HPDE6-E6E7 (cell line): ENCODE data around the gene DCXR.

Source experiments
- DNase-seq: peaks from one replicate; pipeline ENCODE4 v3.0.0; 2011; ENCODE audit warnings: missing footprints; ENCODE audit errors: extremely low spot score

Gene DCXR

DNA sequence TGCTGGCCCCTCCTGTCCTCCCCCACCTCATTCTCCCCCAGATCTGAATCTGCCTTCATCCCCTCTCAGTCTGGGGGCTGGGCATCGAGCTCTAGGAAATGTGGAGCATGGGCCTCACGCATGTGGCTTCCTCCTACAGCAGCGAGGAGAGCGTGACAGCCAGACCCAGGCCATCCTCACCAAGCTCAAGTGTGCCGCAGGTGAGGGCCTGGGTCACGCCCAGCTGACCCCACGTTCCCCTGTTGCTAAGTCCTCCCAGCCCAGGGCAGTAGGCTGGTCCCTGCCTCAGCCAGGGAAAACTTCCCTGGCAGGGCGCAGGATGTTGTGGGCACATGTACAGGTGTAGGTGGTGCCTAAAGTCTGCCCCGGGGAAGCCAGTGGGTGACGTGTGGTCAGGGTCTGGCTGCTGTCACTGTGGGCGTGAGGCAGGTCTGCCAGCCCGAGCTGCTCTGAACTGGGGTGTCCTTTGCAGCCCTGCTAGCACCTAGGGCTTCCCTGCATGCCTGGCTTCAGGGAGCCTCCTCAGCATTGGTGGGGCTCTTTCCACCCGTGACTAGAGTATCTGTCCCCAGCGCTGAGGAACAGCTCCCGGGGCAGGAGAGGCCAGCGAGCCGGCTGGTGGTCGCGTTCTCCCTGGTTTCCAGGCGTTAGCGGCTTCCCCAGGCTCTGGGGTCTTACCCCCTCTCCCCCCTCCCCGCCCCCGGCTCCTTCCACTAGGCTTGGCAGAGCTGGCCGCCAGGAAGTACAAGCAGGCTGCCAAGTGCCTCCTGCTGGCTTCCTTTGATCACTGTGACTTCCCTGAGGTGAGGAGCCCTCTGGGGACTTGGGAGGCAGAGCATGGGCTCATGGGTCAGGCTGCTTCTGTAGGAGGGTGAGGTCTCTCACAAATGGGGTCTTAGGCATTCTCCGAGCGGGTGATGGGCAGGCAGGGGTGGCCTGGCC is 17.8 kb upstream of the DCXR start:
- DNase-seq: no peak

DNA sequence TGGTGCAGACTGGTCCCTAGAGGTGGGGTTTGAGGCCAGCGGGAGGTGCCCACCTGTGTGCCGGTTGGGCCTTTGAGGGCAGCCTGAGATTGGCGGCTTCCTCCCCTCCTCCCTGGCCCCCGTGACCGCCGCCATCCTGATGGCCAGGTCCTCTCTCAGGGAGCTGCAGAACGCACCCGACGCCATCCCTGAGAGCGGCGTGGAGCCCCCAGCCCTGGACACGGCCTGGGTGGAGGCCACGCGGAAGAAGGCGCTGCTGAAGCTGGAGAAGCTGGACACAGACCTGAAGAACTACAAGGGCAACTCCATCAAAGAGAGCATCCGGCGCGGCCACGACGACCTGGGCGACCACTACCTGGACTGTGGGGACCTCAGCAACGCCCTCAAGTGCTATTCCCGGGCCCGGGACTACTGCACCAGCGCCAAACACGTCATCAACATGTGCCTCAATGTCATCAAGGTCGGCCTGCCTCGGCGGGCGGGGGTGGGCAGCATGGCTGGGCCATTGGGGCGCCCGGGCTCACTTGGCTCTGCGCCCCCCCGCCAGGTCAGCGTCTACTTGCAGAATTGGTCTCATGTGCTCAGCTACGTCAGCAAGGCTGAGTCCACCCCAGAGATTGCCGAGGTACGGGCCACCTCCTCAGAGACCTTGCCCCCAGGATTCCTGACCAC is 17.0 kb upstream of the DCXR start:
- DNase-seq: no peak

DNA sequence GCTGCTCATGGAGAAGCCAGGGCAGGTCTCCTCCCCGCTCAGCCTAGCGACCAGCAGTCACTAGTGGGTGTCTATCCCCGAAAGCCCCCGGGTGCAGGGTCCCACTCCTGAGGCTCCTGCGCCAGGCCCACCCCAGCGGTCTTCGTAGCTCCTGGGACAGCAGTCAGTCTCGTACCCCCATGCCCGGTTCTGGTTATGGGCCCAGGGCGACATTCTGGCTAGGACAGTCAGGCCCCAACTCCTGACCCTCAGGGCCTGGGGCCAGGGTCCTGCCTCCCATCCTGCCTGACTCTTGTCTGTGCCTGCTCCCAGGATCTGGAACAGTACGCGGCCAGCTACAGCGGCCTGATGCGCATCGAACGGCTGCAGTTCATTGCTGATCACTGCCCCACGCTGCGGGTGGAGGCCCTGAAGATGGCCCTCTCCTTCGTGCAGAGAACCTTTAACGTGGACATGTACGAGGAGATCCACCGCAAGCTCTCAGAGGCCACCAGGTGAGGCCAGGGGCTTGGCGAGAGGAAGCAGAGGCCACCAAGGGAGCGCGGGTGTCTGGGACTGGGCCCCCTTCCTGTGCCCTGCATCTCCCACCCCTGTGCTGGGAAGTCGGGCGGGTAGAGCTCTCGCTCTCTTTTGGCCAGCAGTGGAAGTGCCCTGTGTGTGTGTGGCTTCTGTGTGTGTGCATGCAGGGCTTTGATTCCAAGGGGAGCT is 16.2 kb upstream of the DCXR start:
- no peak for DNase-seq

DNA sequence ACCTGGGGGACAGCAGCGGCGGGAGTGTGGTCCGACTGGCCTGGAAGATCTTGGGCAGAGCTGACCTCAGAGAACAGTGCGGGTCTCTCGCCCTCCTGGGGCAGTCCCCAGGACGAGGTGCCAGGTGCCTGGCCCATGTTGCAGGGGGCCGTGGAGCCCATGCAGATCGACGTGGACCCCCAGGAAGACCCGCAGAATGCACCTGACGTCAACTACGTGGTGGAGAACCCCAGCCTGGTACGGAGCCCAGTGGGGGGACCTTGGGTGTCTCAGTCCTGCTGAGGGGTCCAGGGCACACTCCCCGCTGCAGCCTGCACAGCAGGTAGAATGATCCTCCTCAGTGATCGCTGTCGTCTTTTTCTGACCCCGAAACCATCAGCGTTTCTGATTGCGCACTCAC is 15.6 kb upstream of the DCXR start:
- DNase-seq: no peak

DNA sequence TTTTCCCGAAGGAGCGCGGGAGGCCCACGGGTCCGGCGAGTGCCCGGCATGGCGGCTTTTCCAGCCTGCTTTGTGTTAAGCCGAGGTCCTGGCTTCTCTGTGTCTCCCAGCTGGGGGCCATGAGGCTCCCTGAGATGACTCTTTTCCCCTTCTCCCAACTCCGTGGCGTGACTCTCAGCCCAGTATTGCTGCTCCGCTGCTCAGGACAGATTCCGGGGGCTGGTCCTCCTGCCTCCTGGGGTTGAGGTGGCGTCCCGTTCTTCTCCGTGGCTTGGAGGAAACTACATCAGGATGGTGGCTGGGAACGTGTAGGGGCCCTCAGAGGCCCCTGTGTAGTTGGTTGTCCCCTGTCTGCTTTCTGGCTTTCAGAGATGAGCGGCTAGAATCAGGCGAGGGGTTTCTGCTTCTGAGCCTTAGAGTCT is 15.2 kb upstream of the DCXR start:
- DNase-seq: no peak

DNA sequence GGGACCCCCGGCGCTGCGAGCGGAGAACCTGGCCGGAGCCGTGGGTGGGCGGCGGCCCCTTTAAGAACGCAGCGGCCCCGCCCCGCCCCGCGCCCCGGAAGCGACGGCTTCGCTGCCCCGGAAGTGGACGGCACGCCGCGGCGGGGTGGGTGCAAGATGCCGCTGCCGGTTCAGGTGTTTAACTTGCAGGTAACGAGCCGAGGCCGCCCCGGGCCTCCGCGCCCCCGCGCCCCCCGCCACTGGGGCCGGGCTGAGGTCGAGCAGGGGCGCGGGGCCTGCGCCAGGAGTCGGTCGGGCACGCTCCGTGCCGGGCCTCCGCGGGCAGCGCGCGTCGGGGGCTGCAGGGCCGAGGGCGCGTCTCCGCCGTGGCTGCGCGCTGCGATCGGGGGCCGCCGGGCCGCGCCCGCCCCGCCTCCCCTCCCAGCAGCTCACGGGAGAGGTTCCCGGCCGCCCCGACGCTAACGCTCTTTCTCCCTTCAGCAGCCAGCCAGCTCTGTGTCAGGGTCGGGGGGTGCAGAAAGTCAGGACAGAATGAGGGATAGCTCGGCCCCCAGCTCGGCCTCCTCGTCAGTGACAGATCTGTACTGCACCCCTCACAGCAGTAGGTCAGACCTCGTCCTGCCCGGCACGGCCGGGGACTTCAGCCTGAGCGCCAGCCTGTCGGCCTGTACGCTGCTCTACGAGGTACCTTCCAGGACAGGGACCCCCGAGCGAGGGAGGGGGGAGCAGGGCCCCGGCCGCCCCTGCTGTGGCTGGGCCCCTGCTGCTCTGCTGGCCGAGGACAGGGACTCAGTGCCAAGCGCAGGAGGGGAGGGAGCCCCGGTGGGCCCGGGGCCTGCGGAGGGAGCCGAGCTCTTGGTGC is 14.5 kb upstream of the DCXR start, which contains the start of the genes GPS1 and RFNG:
TSS of gene GPS1 (plus strand) at position 123 of the 862 bp plus-strand sequence. CDS start at position 157, 34 bp downstream.
TSS of gene RFNG (minus strand) at position 36 of the 862 bp plus-strand sequence. CDS start 45 bp downstream, outside the sequence.
- DNase-seq: peak; percentile 81

DNA sequence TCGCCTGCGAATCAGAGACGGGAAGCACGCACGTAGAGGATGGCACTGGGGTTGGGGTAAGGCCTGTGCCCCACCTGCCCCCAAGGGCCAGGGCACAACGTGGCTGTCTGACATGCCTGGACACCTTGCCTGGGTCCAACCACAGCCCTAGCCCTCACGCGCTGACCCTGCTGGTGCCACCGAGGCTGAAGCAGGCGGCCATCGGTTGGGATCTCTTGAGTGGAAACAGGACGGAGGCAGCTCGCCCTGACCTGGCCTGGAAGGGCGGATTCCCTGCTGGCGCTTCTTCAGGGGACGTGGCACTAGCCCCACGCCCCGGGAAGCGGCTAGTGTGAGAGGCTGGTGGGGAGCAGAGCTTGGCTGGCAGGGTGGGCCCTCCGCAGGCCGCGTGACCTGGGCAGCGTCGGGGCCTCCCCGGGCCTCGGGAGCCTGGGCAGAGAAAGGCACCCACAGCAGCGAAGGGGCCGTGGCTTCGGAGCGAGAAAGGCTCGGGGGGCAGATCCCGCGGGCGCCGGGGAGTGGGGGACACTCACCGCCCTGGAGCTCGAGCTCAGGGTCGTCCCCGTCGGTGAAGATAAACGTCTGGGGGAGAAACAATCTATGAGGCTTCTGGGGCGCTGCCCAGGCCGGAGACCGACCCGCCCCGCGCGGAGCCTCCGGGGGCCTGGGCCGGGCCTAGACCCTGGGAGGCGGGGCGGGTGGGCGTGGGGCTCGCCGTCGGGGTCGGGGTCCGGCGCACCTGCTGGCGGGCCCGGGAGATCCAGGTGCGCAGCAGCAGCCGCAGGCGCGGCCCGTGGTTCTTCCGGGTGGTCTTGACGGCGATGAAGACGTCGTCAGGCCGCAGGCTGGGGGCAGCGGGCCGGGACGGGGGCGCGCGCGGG is 13.5 kb upstream of the DCXR start:
- no peak for DNase-seq

DNA sequence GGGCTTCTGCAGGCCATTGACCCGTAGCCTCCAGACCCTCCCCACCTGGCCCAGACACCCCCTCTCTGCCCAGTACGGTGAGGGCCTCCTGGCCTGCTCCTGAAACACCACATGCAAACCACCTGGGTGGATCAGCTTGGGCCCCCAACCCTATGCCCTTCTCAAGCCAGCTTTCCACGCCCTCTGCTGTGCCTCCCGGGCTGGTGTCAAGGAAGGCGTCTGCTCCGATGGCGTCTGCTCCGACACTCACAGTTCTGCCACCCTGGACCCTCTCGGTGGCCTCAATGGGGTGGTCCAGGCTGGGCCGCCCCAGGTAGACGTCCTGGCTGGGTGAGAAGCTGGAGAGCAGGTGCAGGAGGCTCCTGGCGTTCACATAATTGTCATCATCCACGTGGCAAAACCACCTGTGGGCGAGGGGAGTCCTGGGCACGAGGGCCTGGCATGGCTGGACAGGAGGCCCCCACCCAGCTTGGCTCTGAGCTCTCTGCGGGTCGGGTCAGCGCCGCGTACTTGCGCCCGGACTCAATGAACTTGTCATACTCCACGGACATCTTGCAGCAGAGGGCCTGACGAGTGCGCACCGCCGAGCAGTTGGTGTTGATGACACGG is 12.8 kb upstream of the DCXR start:
- no peak for DNase-seq

DNA sequence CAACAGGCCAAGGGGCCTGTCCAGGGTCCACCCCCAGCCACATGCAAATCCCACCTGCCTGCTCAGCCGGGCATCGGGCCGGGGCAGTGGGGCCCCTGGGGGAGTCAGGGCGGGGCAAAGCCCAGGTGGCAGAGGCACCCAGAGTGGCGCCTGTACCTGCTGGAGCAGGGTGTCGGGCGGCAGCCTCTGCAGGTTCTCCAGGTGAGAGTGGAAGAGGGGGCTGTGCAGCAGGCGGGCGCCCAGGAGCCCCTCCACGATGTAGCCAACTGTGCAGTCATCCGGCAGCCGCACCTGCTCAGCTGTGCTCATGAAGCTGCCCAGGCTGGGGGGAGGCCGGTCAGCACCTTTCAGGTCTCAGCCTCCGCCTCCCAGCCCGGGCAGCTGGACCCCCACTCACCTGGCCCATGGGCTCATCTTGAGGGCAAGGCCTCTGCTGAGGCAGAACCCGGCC is 12.0 kb upstream of the DCXR start:
- DNase-seq: no peak

DNA sequence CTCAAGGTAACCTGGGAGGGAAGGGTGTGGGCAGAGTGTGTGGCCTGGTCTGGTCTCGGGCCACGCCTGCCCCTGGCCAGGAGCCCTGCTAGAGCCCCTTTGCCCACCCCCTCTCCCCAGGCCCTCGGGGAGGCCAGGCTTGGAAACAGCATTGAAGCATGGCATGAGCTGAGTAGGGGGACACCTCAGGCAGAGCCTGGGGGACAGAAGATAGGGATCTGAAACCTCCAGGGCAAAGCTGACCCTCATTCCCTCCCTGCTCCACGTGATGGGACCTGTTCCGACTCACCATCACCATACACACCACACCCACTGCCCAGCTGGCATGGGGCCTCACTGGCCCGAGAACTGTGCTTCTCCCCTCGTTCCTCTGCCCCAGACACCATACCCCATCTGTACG is 11.6 kb upstream of the DCXR start:
- no peak for DNase-seq

DNA sequence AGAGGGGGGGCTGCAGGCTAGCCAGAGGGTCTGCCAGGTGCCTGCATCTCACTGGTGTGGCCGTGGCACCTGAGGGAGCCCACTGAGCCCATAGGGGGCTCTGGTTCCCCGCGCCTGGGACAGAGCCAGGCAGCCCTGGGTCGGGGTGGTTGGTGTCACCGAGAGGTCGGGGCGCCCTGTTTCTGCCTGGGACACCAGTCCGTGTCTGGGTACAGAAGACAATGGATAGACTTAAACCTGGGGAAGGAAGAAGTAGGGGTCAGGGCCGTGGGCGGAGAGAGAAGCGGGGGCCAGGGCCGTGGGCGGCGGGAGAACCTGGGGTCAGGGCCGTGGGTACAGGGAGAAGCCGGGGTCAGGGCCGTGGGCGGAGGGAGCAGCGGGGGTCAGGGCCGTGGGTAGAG is 11.1 kb upstream of the DCXR start:
- DNase-seq: no peak

DNA sequence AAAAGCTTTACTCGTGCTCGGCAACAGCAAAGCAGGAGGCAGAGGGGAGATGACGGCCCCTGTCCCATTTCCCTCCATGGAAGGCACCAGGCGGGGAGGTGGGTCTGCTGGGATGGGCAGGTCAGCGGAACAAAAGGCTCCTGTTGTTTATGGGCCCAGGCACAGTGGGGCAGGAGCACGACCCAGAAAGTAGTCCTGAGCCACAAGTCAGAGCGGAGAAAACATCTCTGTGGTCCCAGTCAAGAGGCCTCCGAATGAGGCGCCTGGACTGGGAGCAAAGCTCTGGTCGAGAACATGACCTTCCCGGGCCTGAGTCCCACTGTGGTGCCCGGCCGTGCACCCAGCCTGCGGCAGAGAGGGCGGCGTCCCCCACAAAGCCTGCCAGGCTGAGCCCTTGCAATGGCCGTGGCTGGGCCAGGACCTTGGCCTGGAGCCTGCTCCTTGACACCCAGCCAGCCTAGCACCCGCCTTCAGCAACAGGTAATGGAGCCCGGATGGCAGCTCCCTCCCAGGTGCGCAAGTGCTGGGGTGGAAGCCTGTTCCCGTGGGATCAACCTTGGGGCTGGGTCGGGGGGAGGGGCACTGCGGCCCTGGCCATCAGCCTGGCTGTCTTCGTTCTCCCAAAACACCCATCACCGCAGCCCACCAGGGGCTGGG is 10.5 kb upstream of the DCXR start:
- DNase-seq: no peak

DNA sequence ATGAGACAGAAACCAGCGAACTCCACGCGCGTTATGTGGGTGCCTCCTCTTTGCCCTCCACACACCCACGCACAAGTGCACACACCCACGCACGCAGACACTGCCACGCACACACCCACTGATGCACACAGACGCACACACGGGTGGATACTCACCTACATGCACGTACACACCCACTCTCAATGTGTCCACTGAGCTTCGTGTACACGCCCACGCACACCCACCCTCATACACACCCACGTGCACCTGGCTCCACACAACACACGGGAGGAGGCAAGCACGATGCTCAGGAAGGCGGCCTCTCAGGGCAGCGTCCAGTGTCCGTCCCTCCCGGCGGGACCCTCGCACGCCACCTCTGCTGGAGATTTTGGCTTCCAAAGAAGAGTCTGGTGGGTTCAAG is 9.9 kb upstream of the DCXR start:
- no peak for DNase-seq

DNA sequence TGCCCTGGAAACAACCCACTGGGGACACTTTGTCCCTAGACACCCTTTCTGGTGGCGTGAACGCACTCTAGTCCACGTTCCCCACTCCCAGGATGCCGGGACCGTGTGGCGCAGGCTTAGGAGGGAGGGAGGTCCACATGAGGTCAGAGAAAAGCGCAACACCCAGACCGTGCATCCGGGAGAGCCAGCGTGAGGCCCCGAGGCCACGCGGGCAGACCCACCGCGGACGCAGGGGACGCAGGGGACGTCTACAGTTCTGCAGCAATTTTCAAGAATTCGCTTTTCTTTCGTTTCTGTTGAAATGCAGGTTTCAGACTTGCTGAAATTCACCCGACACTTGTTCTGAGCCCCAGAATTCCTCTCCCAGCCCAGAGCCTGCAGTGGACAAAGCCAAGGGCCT is 9.4 kb upstream of the DCXR start:
- DNase-seq: no peak

DNA sequence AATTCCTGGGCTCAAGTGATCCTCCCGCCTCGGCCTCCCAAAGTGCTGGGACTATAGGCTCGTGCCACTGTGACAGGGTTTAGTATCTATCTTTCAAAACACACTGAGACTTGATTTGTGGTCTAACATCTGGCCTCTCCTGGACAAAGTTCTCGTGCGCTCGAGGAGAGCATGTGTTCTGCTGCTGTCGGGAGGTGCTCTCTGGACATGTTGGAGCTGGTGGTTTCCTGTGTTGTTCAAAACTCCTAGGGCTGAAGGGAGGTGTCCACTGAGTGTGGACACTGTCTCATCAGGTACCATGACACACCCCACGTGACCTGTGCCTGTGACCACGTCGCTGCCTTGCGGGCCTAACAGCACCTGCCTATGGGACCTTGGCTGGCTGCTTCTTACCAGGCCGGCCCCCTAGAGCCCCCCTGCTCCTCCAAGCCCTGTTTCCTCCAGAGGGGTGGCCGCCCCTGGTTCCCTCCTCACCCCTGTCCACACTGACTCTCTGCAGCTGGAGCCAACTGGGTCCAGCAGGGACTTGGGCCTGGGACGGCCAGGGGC is 8.5 kb upstream of the DCXR start:
- DNase-seq: no peak

DNA sequence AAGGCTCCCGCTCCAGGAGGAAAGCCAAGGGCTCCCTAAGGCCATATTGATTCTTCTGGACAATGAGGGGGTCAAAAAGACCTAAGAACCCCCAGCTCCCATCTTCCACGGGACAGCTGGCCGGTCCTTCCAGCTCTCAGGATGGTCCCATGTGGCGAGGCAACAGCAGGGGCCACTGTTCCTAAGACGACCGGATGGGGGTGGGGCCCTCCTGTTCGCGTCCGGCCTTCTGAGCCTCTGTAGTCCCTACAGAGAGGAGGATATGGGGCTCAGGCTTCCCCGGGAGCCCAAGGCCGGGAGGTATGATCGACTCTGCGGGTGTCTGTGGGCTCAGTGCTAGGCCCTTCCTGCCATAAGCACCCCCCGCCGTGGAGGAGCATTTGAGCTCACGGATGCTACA is 6.0 kb upstream of the DCXR start:
- no peak for DNase-seq

DNA sequence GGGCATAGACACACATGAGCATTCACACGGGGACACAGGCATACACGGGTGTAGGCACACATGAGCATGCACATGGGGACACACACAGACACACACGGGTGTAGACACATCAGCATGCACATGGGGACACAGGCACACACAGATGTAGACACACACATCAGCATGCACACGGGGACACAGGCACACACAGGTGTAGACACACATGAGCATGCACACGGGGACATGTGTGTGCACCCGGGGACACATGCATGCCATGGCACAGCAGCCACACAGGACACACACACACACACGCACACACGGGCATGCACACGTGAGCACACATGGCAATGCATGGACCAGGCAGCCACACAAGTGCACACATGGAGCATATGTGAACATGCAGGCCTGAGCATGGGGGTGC is 5.2 kb upstream of the DCXR start:
- no peak for DNase-seq

DNA sequence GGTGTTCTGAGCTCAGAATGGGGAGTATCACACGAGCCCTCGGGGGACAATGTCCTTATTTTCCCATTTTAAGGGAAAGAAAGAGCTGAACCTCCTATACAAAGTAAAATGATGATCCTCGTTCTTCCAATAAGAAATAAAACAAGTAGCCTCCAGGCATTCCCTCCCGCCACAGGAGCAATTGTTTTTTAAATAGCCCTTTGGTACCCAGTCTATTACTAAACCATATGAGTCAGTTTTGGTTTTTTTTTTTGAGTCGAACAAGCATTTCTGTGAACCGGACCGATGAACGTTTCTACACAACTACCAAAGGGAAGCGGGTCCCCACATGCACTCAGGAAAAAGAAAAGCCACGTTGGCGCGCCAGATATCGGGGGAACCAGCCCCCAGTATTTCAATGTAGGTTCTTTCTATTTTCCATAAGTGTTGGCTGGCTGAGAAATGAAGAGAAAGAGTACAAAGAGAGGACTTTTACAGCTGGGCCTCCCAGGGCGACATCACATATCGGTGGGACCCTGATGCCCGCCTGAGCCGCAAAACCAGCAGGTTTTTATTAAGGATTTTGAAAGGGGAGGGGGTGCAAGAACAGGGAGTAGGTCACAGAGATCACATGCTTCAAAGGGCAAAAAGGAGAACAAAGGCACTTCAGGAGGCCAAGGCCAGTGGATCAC is 3.8 kb upstream of the DCXR start:
- DNase-seq: no peak
